ENCODE data around the gene HOXB9.

HOXB9 gene

GRCh38 chr17:48631693-48632578 lies 5.8 kb upstream of the HOXB9 start:
- Mint-ChIP-seq H3K9me3 (ENCODE audit: low read depth) (no peaks in the 10 kb centered on the region), H3K4me1 (ENCODE audit: low read depth) (peaks cover 12% of the 10 kb centered on the region), H3K36me3 (peaks cover 2% of the 10 kb centered on the region), H3K4me3 (no peak overlapping the region), H3K27me3 (peaks cover 48% of the 10 kb centered on the region), H3K27ac (no peak overlapping the region)

- H3K36me3 Mint-ChIP-seq = peaks cover 2% of the 10 kb centered on the region
- peaks cover 45% of the 10 kb centered on the region for H3K27me3 Mint-ChIP-seq
- H3K9me3 Mint-ChIP-seq (ENCODE audit: low read depth) = no peaks in the 10 kb centered on the region
- no peak overlapping the region for H3K4me3 Mint-ChIP-seq
- H3K27ac Mint-ChIP-seq = no peak overlapping the region
- H3K4me1 Mint-ChIP-seq (ENCODE audit: low read depth) = peaks cover 7% of the 10 kb centered on the region
Observed at GRCh38 chr17:48630925-48631692, 5.0 kb upstream of the HOXB9 start.

- Mint-ChIP-seq H3K9me3 (ENCODE audit: low read depth) (no peaks in the 10 kb centered on the region), H3K4me3 (no peak overlapping the region), H3K27me3 (peaks cover 41% of the 10 kb centered on the region), H3K27ac (no peak overlapping the region), H3K36me3 (peaks cover 2% of the 10 kb centered on the region), H3K4me1 (ENCODE audit: low read depth) (peaks cover 10% of the 10 kb centered on the region)
Observed at GRCh38 chr17:48630009-48630924, 4.1 kb upstream of the HOXB9 start.

- H3K4me1 Mint-ChIP-seq (ENCODE audit: low read depth) = peaks cover 10% of the 10 kb centered on the region
- no peaks in the 10 kb centered on the region for H3K9me3 Mint-ChIP-seq (ENCODE audit: low read depth)
- peaks cover 2% of the 10 kb centered on the region for H3K36me3 Mint-ChIP-seq
- H3K27ac Mint-ChIP-seq = no peak overlapping the region
- H3K27me3 Mint-ChIP-seq = peaks cover 36% of the 10 kb centered on the region
- no peak overlapping the region for H3K4me3 Mint-ChIP-seq
Observed at GRCh38 chr17:48629411-48629759, 3.2 kb upstream of the HOXB9 start.

- Mint-ChIP-seq H3K9me3 (ENCODE audit: low read depth) (no peaks in the 10 kb centered on the region), H3K27ac (no peak overlapping the region), H3K36me3 (peaks cover 2% of the 10 kb centered on the region), H3K4me1 (ENCODE audit: low read depth) (peaks cover 9% of the 10 kb centered on the region), H3K4me3 (no peak overlapping the region), H3K27me3 (peaks cover 39% of the 10 kb centered on the region)
Observed at GRCh38 chr17:48628649-48629410, 2.7 kb upstream of the HOXB9 start.

- Mint-ChIP-seq H3K27ac (no peak overlapping the region), H3K27me3 (peaks cover 46% of the 10 kb centered on the region), H3K36me3 (peaks cover 2% of the 10 kb centered on the region), H3K4me3 (peak overlapping the region; percentile 20), H3K4me1 (ENCODE audit: low read depth) (peaks cover 8% of the 10 kb centered on the region), H3K9me3 (ENCODE audit: low read depth) (no peaks in the 10 kb centered on the region)
Observed at GRCh38 chr17:48627623-48628521, 1.7 kb upstream of the HOXB9 start.

- Mint-ChIP-seq H3K27ac (no peak overlapping the region), H3K4me1 (ENCODE audit: low read depth) (peaks cover 8% of the 10 kb centered on the region), H3K27me3 (peaks cover 46% of the 10 kb centered on the region), H3K36me3 (no peaks in the 10 kb centered on the region), H3K9me3 (ENCODE audit: low read depth) (no peaks in the 10 kb centered on the region), H3K4me3 (peak overlapping the region; percentile 87)
Observed at GRCh38 chr17:48627118-48627597, 1.0 kb upstream of the HOXB9 start.

GRCh38 chr17:48625495-48626244 lies 488 bp downstream of the HOXB9 start:
- no peaks in the 10 kb centered on the region for H3K36me3 Mint-ChIP-seq
- H3K4me1 Mint-ChIP-seq (ENCODE audit: low read depth) = peaks cover 8% of the 10 kb centered on the region
- peak overlapping the region; percentile 87 for H3K4me3 Mint-ChIP-seq
- H3K27me3 Mint-ChIP-seq = peaks cover 53% of the 10 kb centered on the region
- H3K27ac Mint-ChIP-seq = no peak overlapping the region
- no peaks in the 10 kb centered on the region for H3K9me3 Mint-ChIP-seq (ENCODE audit: low read depth)

- Mint-ChIP-seq H3K4me1 (ENCODE audit: low read depth) (peaks cover 8% of the 10 kb centered on the region), H3K4me3 (peak overlapping the region; percentile 87), H3K27ac (no peak overlapping the region), H3K36me3 (no peaks in the 10 kb centered on the region), H3K9me3 (ENCODE audit: low read depth) (no peaks in the 10 kb centered on the region), H3K27me3 (peaks cover 45% of the 10 kb centered on the region)
Observed at GRCh38 chr17:48624544-48625494, 1.3 kb downstream of the HOXB9 start.

- Mint-ChIP-seq H3K4me1 (ENCODE audit: low read depth) (peaks cover 11% of the 10 kb centered on the region), H3K4me3 (peak overlapping the region; percentile 59), H3K27ac (no peak overlapping the region), H3K27me3 (peaks cover 43% of the 10 kb centered on the region), H3K36me3 (no peaks in the 10 kb centered on the region), H3K9me3 (ENCODE audit: low read depth) (no peaks in the 10 kb centered on the region)
Observed at GRCh38 chr17:48624118-48624517, 2.0 kb downstream of the HOXB9 start.

GRCh38 chr17:48623583-48623982 lies 2.6 kb downstream of the HOXB9 start:
- H3K27ac Mint-ChIP-seq = no peak overlapping the region
- no peaks in the 10 kb centered on the region for H3K36me3 Mint-ChIP-seq
- peaks cover 16% of the 10 kb centered on the region for H3K4me1 Mint-ChIP-seq (ENCODE audit: low read depth)
- no peak overlapping the region for H3K4me3 Mint-ChIP-seq
- peaks cover 44% of the 10 kb centered on the region for H3K27me3 Mint-ChIP-seq
- H3K9me3 Mint-ChIP-seq (ENCODE audit: low read depth) = no peaks in the 10 kb centered on the region

- peaks cover 21% of the 10 kb centered on the region for H3K4me1 Mint-ChIP-seq (ENCODE audit: low read depth)
- no peaks in the 10 kb centered on the region for H3K9me3 Mint-ChIP-seq (ENCODE audit: low read depth)
- no peak overlapping the region for H3K27ac Mint-ChIP-seq
Observed at GRCh38 chr17:48622857-48623256, 3.3 kb downstream of the HOXB9 start.

More at GRCh38 chr17:48622857-48623256, 3.3 kb downstream of the HOXB9 start:
- Mint-ChIP-seq H3K36me3 (no peaks in the 10 kb centered on the region), H3K4me3 (no peak overlapping the region), H3K27me3 (peaks cover 43% of the 10 kb centered on the region)

Data from activated naive CD8-positive, alpha-beta T cell (primary cell).